GM06990 (cell line): ENCODE data around the gene CNTRL.

Experiments
- DNase-seq: peaks from one replicate; pipeline ENCODE4 v3.0.0-alpha.2; 2011; ENCODE audit not compliant: insufficient read length; ENCODE audit errors: extremely low read depth
- H3K27me3 ChIP-seq: replicated peaks from 2 replicates; pipeline ENCODE4 v1.6.0; 2011; ENCODE audit warnings: low read length; ENCODE audit not compliant: control insufficient read depth, insufficient read depth
- H3K36me3 ChIP-seq: 2 replicates; pipeline ENCODE4 v1.5.1; 2011; ENCODE audit warnings: low read length; ENCODE audit not compliant: control insufficient read depth, insufficient read depth
- H3K4me3 ChIP-seq: replicated peaks from 2 replicates; pipeline ENCODE4 v1.5.1; 2011; ENCODE audit warnings: low read depth, mild to moderate bottlenecking, control low read depth, low read length
- TF ChIP-seq, protein P1 (sequence below): IDR thresholded peaks from 2 replicates; pipeline ENCODE4 v1.5.1; 2011; ENCODE audit warnings: low read length, control low read depth, mild to moderate bottlenecking, inconsistent platforms; ENCODE audit not compliant: insufficient read depth, poor library complexity, severe bottlenecking

CNTRL gene

DNA sequence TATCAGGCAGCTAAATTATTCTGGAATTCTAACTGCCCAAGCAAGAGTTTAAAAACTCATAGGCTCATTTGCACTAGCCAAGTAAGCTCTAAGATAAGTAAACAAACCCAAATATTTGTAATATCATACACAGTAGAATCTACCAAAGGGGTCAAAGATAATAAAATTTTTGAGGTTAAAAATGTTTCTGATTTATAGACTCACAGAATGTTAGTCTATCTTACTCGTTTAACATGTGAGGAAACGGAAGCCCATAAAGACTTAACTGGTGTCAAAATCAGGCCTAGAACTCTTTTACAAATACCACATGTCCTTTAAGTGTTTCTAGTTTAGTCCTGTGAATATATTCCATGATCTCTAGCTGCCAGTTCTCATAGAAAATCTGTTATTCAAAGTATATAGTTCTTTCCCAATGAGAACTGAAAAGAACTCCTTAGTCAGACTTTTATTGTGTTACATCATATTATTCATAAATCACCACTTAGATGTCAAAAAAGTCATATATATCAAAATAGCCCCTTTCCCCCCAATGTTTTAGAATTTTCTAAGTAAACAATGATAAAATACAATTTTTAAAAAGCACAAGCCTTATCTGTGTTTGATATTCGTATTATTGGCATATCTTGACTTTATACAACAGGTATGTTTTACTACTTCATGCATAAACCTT is 113.0 kb downstream of the CNTRL start:
- no peaks in the 10 kb centered on the region for H3K27me3 ChIP-seq
- TF ChIP-seq, protein P1, sequence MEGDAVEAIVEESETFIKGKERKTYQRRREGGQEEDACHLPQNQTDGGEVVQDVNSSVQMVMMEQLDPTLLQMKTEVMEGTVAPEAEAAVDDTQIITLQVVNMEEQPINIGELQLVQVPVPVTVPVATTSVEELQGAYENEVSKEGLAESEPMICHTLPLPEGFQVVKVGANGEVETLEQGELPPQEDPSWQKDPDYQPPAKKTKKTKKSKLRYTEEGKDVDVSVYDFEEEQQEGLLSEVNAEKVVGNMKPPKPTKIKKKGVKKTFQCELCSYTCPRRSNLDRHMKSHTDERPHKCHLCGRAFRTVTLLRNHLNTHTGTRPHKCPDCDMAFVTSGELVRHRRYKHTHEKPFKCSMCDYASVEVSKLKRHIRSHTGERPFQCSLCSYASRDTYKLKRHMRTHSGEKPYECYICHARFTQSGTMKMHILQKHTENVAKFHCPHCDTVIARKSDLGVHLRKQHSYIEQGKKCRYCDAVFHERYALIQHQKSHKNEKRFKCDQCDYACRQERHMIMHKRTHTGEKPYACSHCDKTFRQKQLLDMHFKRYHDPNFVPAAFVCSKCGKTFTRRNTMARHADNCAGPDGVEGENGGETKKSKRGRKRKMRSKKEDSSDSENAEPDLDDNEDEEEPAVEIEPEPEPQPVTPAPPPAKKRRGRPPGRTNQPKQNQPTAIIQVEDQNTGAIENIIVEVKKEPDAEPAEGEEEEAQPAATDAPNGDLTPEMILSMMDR: no peak
- DNase-seq: no peak
- no peak overlapping the region for H3K4me3 ChIP-seq
- H3K36me3 ChIP-seq: peaks cover 2% of the 10 kb centered on the region; the same call in 1 of the 2 replicates

DNA sequence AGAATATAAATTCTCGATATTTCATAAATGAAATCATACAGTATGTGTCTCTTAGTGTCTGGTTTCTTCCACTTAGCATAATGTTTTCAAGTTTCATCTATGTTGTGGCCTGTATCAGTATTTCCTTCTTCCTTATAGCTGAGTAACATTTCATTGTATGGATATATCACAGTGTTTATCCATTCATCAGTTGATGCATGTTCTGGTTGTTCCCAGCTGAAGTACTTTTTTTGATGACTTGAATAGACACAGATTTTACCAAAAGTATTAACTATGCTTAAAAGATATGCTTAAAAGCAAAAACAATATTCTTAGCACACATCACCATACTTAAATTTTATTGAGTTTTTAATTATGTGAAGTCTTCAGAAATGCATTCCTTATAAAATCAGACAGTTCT is 114.3 kb downstream of the CNTRL start:
- Histone ChIP-seq H3K36me3 (peaks cover 2% of the 10 kb centered on the region; the same call in 1 of the 2 replicates), H3K27me3 (no peaks in the 10 kb centered on the region), H3K4me3 (no peak overlapping the region)
- DNase-seq: no peak
- TF ChIP-seq, protein P1: no peak

DNA sequence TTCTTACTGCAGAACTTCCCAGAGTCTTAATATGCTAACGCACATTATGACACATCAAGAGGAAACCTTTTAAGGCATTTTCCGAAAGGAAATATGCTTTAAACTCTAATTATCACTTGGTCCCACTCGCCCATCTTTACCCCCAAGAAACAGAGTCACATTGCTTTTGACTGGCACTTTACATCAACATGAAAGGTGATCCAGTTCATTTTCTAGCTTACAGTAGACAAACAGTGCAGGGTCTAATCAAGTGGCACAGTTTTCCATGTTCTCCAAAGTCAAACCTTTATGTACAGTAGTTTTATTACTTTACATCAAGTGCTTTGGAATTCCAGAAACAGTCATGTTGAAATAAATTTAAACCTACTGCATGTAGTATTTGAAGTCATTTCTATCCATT is 114.9 kb downstream of the CNTRL start:
- TF ChIP-seq, protein P1: no peak
- Histone ChIP-seq H3K36me3 (peaks cover 2% of the 10 kb centered on the region; the same call in 1 of the 2 replicates), H3K27me3 (no peaks in the 10 kb centered on the region), H3K4me3 (no peak overlapping the region)
- no peak for DNase-seq

DNA sequence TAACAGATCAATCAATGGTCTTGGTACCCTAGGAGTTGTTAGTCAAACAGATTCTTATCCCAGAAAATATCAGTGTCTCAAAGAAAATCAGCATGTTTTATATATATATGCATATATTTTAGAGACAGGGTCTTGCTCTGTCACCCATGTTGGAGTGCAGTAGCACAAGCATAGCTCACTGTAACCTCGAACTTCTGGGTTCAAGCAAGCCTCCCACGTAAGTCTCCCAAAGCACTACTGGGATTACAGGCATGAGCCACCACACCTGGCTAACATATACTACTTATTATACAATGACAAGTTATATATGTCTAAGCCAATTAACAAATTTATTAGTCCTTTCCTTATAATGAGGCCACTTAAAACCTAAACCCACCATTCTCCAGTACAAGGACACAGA is 116.5 kb downstream of the CNTRL start:
- TF ChIP-seq, protein P1: no peak
- no peak for DNase-seq
- Histone ChIP-seq H3K27me3 (no peaks in the 10 kb centered on the region), H3K4me3 (no peak overlapping the region), H3K36me3 (no peaks in the 10 kb centered on the region; the same call in 1 of the 2 replicates)

DNA sequence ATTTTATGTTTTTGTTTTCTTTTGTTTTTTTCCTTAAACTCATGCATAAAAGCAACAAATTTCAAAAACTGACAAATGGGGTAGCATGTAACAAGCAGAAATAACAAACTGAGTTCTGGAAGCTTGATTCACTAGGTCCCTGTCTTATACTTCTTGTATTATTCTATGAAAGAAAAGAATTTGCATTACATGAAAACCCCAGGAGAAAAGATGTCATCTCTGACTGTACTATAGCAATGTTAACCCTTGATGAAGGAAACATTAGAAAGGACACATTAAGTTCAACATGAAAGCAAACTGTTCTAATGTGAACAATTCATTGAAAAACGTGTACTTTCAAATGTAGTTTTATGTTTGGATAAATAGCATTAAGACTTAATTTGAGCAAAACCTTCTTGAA is 117.8 kb downstream of the CNTRL start:
- H3K36me3 ChIP-seq: no peaks in the 10 kb centered on the region; the same call in 1 of the 2 replicates
- H3K27me3 ChIP-seq: no peaks in the 10 kb centered on the region
- H3K4me3 ChIP-seq: no peak overlapping the region
- no peak for DNase-seq
- TF ChIP-seq, protein P1: no peak
